Natural killer cell (primary cell): ENCODE measurements around the gene KIF5C. TPM values are rescaled to one million over a fixed set of nuclear protein-coding genes. Genes with fewer than 3 reads are reported as not detected.
A peak's percentile ranks its signal among the peaks of the same experiment; 100 is the strongest.

Source experiments
- ATAC-seq, 3 donors: fragments of 150-1000 bp in 2 of 3; fragments of 200-7000 bp in 1 of 3; cut with Tn5 transposase; 1 replicate in 1 of 3; 2 replicates in 2 of 3; pipeline ENCODE4 v1.10.0; 2021; ENCODE audit warnings: mild to moderate bottlenecking in 2 of 3, moderate library complexity in 2 of 3
- DNase-seq, 2 donors: peaks; one replicate each; pipeline versions ENCODE4 v3.0.0 to v3.0.0-alpha.2; 2013 to 2021; ENCODE audit warnings: mixed read lengths in 1 of 2
- H3K27ac ChIP-seq: one replicate; pipeline ENCODE4 v1.5.1; 2013; ENCODE audit warnings: mild to moderate bottlenecking, low read length
- H3K27me3 ChIP-seq: one replicate; pipeline ENCODE4 v1.6.1; 2013; ENCODE audit warnings: low read length; ENCODE audit not compliant: control insufficient read depth, insufficient read depth
- H3K36me3 ChIP-seq: one replicate; pipeline ENCODE4 v1.6.1; 2013; ENCODE audit warnings: low read length; ENCODE audit not compliant: control insufficient read depth, insufficient read depth
- H3K4me1 ChIP-seq: one replicate; pipeline ENCODE4 v1.6.1; 2013; ENCODE audit warnings: low read length; ENCODE audit not compliant: control insufficient read depth, insufficient read depth
- H3K4me3 ChIP-seq: one replicate; pipeline ENCODE4 v1.5.1; 2013; ENCODE audit warnings: low read length
- H3K9me3 ChIP-seq: one replicate; pipeline ENCODE4 v1.6.1; 2013; ENCODE audit warnings: low read length; ENCODE audit not compliant: control insufficient read depth, insufficient read depth
- H3K27ac Mint-ChIP-seq, 2 donors: one replicate each; pipeline ENCODE4 v1.8.0; 2022; ENCODE audit warnings: mild to moderate bottlenecking in 2 of 2, mixed read lengths in 2 of 2, moderate library complexity in 1 of 2
- H3K27me3 Mint-ChIP-seq, 2 donors: one replicate each; pipeline ENCODE4 v1.8.0; 2022; ENCODE audit warnings: low read depth in 2 of 2, mixed read lengths in 2 of 2
- H3K36me3 Mint-ChIP-seq: one replicate; pipeline ENCODE4 v1.8.0; 2022; ENCODE audit warnings: mixed read lengths
- H3K4me1 Mint-ChIP-seq, 2 donors: one replicate each; pipeline ENCODE4 v1.8.0; 2022; ENCODE audit warnings: mixed read lengths in 2 of 2
- H3K4me3 Mint-ChIP-seq: one replicate; pipeline ENCODE4 v1.8.0; 2022; ENCODE audit warnings: mild to moderate bottlenecking, moderate library complexity, mixed read lengths
- H3K9me3 Mint-ChIP-seq, 2 donors: one replicate each; pipeline ENCODE4 v1.8.0; 2022; ENCODE audit warnings: mixed read lengths in 2 of 2
- WGBS: methylation state at CpG from one replicate; pipeline ENCODE4 v1.1.7; 2013; ENCODE audit warnings: missing lambda C conversion rate; ENCODE audit not compliant: insufficient coverage; 5-methylcytosine and 5-hydroxymethylcytosine counted together
- intact Hi-C: fragments of 100-400 bp; cut with micrococcal nuclease; formaldehyde crosslinking; loops from one replicate; pipeline ENCODE4 v1.14.2; 2022
- total RNA-seq, 4 donors: library from RNA; stranded (reverse); fragments of 120-200 nt in 1 of 4; gene quantifications; one replicate each; pipeline versions ENCODE4 v1.2.3 to v1.2.4, GENCODE V29; 2013 to 2022
- TF ChIP-seq, protein P1 (sequence below): fragments of 200-600 bp; IDR thresholded peaks from one replicate; pipeline ENCODE4 v1.8.0; 2022; ENCODE audit warnings: antibody characterized with exemption

The KIF5C gene
- total RNA-seq, 3 donors from 2014 or later (not counting 1 experiment from before 2014, with no cell fraction given) = 0.42 to 2.7 (median 1.8) TPM

DNA sequence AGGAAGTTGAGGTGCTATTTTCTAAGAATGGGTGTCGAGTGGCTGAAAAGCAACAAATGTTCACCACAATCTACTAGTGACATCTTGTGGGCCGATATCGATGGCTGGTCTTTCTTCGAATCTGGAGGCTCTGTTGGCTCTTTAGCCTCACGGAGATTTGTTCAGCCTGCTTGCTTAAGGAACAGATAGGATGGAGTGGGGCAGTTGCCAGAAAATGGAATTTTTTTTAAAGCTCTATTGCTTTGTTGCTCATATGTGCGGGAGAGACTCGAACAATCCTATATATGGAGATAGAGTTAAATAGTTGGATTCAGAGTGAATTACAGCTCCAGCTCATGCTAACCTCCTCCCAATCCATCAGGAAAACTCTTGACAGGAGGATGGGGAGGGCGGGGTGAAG lies 92.6 kb downstream of the KIF5C start:
- 61% methylated on average over 6 of the region's 8 CpGs for WGBS
- Mint-ChIP-seq H3K4me3 (no peak overlapping the region), H3K27ac (peak overlapping the region in 1 of 2 donors; percentile 39), H3K9me3 (no peaks in the 10 kb centered on the region), H3K4me1 (peaks cover 28 to 31% of the 10 kb centered on the region in 2 donors), H3K27me3 (peaks cover 0 to 3% of the 10 kb centered on the region in 2 donors), H3K36me3 (no peaks in the 10 kb centered on the region)
- Histone ChIP-seq H3K4me3 (no peak overlapping the region), H3K4me1 (peaks cover 10% of the 10 kb centered on the region), H3K27ac (no peak overlapping the region), H3K36me3 (no peaks in the 10 kb centered on the region), H3K9me3 (no peaks in the 10 kb centered on the region), H3K27me3 (no peaks in the 10 kb centered on the region)
- intact Hi-C loops = no loop called here
- ATAC-seq (no peak), DNase-seq (peak in 1 of 2 donors; percentile 6)
- TF ChIP-seq, protein P1, sequence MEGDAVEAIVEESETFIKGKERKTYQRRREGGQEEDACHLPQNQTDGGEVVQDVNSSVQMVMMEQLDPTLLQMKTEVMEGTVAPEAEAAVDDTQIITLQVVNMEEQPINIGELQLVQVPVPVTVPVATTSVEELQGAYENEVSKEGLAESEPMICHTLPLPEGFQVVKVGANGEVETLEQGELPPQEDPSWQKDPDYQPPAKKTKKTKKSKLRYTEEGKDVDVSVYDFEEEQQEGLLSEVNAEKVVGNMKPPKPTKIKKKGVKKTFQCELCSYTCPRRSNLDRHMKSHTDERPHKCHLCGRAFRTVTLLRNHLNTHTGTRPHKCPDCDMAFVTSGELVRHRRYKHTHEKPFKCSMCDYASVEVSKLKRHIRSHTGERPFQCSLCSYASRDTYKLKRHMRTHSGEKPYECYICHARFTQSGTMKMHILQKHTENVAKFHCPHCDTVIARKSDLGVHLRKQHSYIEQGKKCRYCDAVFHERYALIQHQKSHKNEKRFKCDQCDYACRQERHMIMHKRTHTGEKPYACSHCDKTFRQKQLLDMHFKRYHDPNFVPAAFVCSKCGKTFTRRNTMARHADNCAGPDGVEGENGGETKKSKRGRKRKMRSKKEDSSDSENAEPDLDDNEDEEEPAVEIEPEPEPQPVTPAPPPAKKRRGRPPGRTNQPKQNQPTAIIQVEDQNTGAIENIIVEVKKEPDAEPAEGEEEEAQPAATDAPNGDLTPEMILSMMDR = no peak

DNA sequence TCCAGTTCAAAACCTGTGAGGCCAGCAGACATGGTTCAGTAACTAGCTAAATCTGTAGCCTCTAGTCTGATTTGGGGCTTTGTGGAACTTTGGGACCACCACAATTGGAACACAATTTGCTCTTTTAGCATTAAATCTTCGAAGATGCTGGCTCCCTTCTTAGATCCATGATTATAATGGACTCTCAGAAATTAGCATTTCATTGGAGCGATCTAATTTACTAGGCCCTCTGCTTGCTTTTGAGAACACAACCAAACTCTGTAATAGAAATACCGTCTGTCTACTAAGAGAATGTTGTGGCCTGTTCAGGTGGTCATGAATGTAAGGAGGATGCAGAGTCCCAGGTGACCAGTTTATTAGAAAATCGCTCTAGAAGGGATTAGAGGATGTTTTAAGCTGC lies 93.3 kb downstream of the KIF5C start:
- no peak for ATAC-seq

DNA sequence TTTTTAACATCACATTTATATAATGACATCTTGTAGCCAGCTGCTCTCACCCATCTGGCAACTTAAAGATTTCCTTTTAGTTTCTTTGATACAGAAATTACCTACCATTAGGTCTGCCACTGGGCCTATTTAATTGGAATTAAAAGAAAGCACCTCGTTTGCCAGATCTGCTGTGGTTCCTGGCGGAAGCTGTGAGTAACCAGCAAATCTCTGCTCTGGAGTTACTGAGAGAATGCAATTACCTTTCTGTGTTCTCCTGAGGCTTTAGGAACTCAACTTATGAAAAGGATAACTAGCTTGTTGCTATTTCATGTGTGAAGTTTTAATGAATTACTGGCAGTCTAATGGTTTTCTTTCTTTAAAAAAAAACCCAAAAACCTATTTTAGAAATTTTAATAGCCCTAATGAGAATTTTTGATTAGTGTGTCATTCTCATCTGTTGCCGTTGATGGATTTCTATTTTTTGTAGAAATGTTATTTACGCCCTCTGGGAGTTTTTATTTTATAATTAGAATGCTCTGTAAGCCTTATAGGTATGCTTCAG lies 93.8 kb downstream of the KIF5C start:
- H3K27me3 ChIP-seq = no peaks in the 10 kb centered on the region
- peaks cover 31% of the 10 kb centered on the region in 2 donors for H3K4me1 Mint-ChIP-seq
- TF ChIP-seq, protein P1 = no peak
- H3K27ac Mint-ChIP-seq = no peak overlapping the region
- no peaks in the 10 kb centered on the region for H3K9me3 ChIP-seq
- intact Hi-C loops = no loop called here
- no peak overlapping the region for H3K27ac ChIP-seq
- 79% methylated on average over 2 of the region's 4 CpGs for WGBS
- no peak overlapping the region for H3K4me3 Mint-ChIP-seq
- no peaks in the 10 kb centered on the region for H3K36me3 Mint-ChIP-seq
- H3K4me1 ChIP-seq = peaks cover 10% of the 10 kb centered on the region
- no peaks in the 10 kb centered on the region for H3K36me3 ChIP-seq
- H3K4me3 ChIP-seq = no peak overlapping the region
- H3K9me3 Mint-ChIP-seq = no peaks in the 10 kb centered on the region
- peaks cover 0 to 3% of the 10 kb centered on the region in 2 donors for H3K27me3 Mint-ChIP-seq
- ATAC-seq (no peak), DNase-seq (no peak)

More for the DNA sequence above, 93.3 kb downstream of the KIF5C start:
- DNase-seq = no peak
- WGBS = 96% methylated on average over 4 of the region's 4 CpGs
- Histone ChIP-seq H3K27me3 (no peaks in the 10 kb centered on the region), H3K36me3 (no peaks in the 10 kb centered on the region), H3K9me3 (no peaks in the 10 kb centered on the region), H3K4me1 (peaks cover 10% of the 10 kb centered on the region), H3K27ac (no peak overlapping the region), H3K4me3 (no peak overlapping the region)
- TF ChIP-seq, protein P1 = no peak
- Mint-ChIP-seq H3K4me3 (no peak overlapping the region), H3K9me3 (no peaks in the 10 kb centered on the region), H3K27ac (no peak overlapping the region), H3K36me3 (no peaks in the 10 kb centered on the region), H3K4me1 (peaks cover 31% of the 10 kb centered on the region in 2 donors), H3K27me3 (peaks cover 0 to 3% of the 10 kb centered on the region in 2 donors)
- intact Hi-C loops = no loop called here

DNA sequence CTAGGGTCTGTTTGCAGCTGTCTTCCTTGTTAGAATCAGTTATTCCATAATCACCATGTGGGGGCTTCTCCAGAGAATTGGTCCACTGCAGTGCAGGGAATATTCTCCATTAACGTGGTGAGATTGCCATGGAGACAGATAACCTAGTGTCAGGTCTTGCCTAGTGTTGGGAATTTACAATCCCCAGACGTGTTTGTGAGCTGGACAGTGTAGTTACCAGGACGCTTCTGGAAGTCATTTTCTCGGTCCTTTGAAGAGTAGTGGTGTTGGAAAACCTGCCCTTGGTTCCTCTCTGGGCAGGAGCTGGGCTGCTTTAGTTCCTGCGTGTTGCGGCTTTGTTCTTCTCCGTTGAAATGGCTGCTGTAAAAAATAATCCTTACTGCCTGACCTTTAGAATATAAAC lies 94.6 kb downstream of the KIF5C start:
- no peak overlapping the region for H3K4me3 ChIP-seq
- no peak for DNase-seq
- no peak overlapping the region for H3K27ac ChIP-seq
- no peak overlapping the region for H3K27ac Mint-ChIP-seq
- TF ChIP-seq, protein P1 = no peak
- peaks cover 10% of the 10 kb centered on the region for H3K4me1 ChIP-seq
- no peaks in the 10 kb centered on the region for H3K9me3 ChIP-seq
- H3K36me3 ChIP-seq = no peaks in the 10 kb centered on the region
- H3K27me3 ChIP-seq = no peaks in the 10 kb centered on the region
- H3K4me1 Mint-ChIP-seq = peaks cover 31% of the 10 kb centered on the region in 2 donors
- H3K9me3 Mint-ChIP-seq = no peaks in the 10 kb centered on the region
- no peaks in the 10 kb centered on the region for H3K36me3 Mint-ChIP-seq
- no peak overlapping the region for H3K4me3 Mint-ChIP-seq
- H3K27me3 Mint-ChIP-seq = no peaks in the 10 kb centered on the region
- no peak for ATAC-seq
- WGBS = 91% methylated on average over 7 of the region's 7 CpGs
- intact Hi-C loops = no loop called here
